Measurements from ENCODE around the gene WDR37.

WDR37 gene

GRCh38 chr10:1163204-1163660, 107.0 kb downstream of the WDR37 start:
- no peak overlapping the region for H3K4me3 ChIP-seq (ENCODE audit: low read depth in 1 of 2, low read length in 2 of 2)
- no peak overlapping the region for H3K27ac ChIP-seq (ENCODE audit: low read length)
- H3K27me3 ChIP-seq (ENCODE audit: low read depth, low read length): no peaks in the 10 kb centered on the region
- H3K9me3 ChIP-seq (ENCODE audit: control insufficient read depth in 1 of 2, low read length in 2 of 2): no peaks in the 10 kb centered on the region
- no peaks in the 10 kb centered on the region for H3K4me1 ChIP-seq (ENCODE audit: control insufficient read depth in 1 of 2, insufficient read depth in 2 of 2, low read length in 2 of 2)
- no peaks in the 10 kb centered on the region for H3K36me3 ChIP-seq (ENCODE audit: control insufficient read depth in 1 of 2, insufficient read depth in 2 of 2, low read length in 2 of 2)

GRCh38 chr10:1163831-1164230, 107.6 kb downstream of the WDR37 start:
- no peaks in the 10 kb centered on the region for H3K27me3 ChIP-seq (ENCODE audit: low read depth, low read length)
- no peaks in the 10 kb centered on the region for H3K36me3 ChIP-seq (ENCODE audit: control insufficient read depth in 1 of 2, insufficient read depth in 2 of 2, low read length in 2 of 2)
- H3K4me1 ChIP-seq (ENCODE audit: control insufficient read depth in 1 of 2, insufficient read depth in 2 of 2, low read length in 2 of 2): no peaks in the 10 kb centered on the region
- H3K27ac ChIP-seq (ENCODE audit: low read length): no peak overlapping the region
- no peaks in the 10 kb centered on the region for H3K9me3 ChIP-seq (ENCODE audit: control insufficient read depth in 1 of 2, low read length in 2 of 2)
- H3K4me3 ChIP-seq (ENCODE audit: low read depth in 1 of 2, low read length in 2 of 2): no peak overlapping the region

- H3K36me3 ChIP-seq (ENCODE audit: control insufficient read depth in 1 of 2, insufficient read depth in 2 of 2, low read length in 2 of 2): no peaks in the 10 kb centered on the region
- H3K4me3 ChIP-seq (ENCODE audit: low read depth in 1 of 2, low read length in 2 of 2): no peak overlapping the region
- H3K27ac ChIP-seq (ENCODE audit: low read length): no peak overlapping the region
- H3K4me1 ChIP-seq (ENCODE audit: control insufficient read depth in 1 of 2, insufficient read depth in 2 of 2, low read length in 2 of 2): no peaks in the 10 kb centered on the region
- H3K27me3 ChIP-seq (ENCODE audit: low read depth, low read length): no peaks in the 10 kb centered on the region
- H3K9me3 ChIP-seq (ENCODE audit: control insufficient read depth in 1 of 2, low read length in 2 of 2): no peaks in the 10 kb centered on the region
These were observed 110.1 kb downstream of the WDR37 start for GRCh38 chr10:1166101-1166827.

- no peaks in the 10 kb centered on the region for H3K4me1 ChIP-seq (ENCODE audit: control insufficient read depth in 1 of 2, insufficient read depth in 2 of 2, low read length in 2 of 2)
- H3K27ac ChIP-seq (ENCODE audit: low read length): no peak overlapping the region
- no peaks in the 10 kb centered on the region for H3K9me3 ChIP-seq (ENCODE audit: control insufficient read depth in 1 of 2, low read length in 2 of 2)
- H3K4me3 ChIP-seq (ENCODE audit: low read depth in 1 of 2, low read length in 2 of 2): no peak overlapping the region
- no peaks in the 10 kb centered on the region for H3K27me3 ChIP-seq (ENCODE audit: low read depth, low read length)
- no peaks in the 10 kb centered on the region for H3K36me3 ChIP-seq (ENCODE audit: control insufficient read depth in 1 of 2, insufficient read depth in 2 of 2, low read length in 2 of 2)
These were observed 110.7 kb downstream of the WDR37 start for GRCh38 chr10:1166828-1167275.

GRCh38 chr10:1168763-1169162, 112.6 kb downstream of the WDR37 start:
- Histone ChIP-seq H3K9me3 (ENCODE audit: control insufficient read depth in 1 of 2, low read length in 2 of 2) (no peaks in the 10 kb centered on the region), H3K27me3 (ENCODE audit: low read depth, low read length) (no peaks in the 10 kb centered on the region), H3K4me1 (ENCODE audit: control insufficient read depth in 1 of 2, insufficient read depth in 2 of 2, low read length in 2 of 2) (no peaks in the 10 kb centered on the region), H3K36me3 (ENCODE audit: control insufficient read depth in 1 of 2, insufficient read depth in 2 of 2, low read length in 2 of 2) (no peaks in the 10 kb centered on the region), H3K27ac (ENCODE audit: low read length) (no peak overlapping the region), H3K4me3 (ENCODE audit: low read depth in 1 of 2, low read length in 2 of 2) (no peak overlapping the region)

- H3K9me3 ChIP-seq (ENCODE audit: control insufficient read depth in 1 of 2, low read length in 2 of 2): no peaks in the 10 kb centered on the region
- H3K27me3 ChIP-seq (ENCODE audit: low read depth, low read length): no peaks in the 10 kb centered on the region
- H3K27ac ChIP-seq (ENCODE audit: low read length): no peak overlapping the region
- no peaks in the 10 kb centered on the region for H3K36me3 ChIP-seq (ENCODE audit: control insufficient read depth in 1 of 2, insufficient read depth in 2 of 2, low read length in 2 of 2)
- H3K4me1 ChIP-seq (ENCODE audit: control insufficient read depth in 1 of 2, insufficient read depth in 2 of 2, low read length in 2 of 2): no peaks in the 10 kb centered on the region
- H3K4me3 ChIP-seq (ENCODE audit: low read depth in 1 of 2, low read length in 2 of 2): no peak overlapping the region
These were observed 113.2 kb downstream of the WDR37 start for GRCh38 chr10:1169186-1169885.

GRCh38 chr10:1169981-1170866, 114.0 kb downstream of the WDR37 start:
- Histone ChIP-seq H3K9me3 (ENCODE audit: control insufficient read depth in 1 of 2, low read length in 2 of 2) (no peaks in the 10 kb centered on the region), H3K4me3 (ENCODE audit: low read depth in 1 of 2, low read length in 2 of 2) (no peak overlapping the region), H3K36me3 (ENCODE audit: control insufficient read depth in 1 of 2, insufficient read depth in 2 of 2, low read length in 2 of 2) (no peaks in the 10 kb centered on the region), H3K27ac (ENCODE audit: low read length) (no peak overlapping the region), H3K27me3 (ENCODE audit: low read depth, low read length) (no peaks in the 10 kb centered on the region), H3K4me1 (ENCODE audit: control insufficient read depth in 1 of 2, insufficient read depth in 2 of 2, low read length in 2 of 2) (no peaks in the 10 kb centered on the region)

GRCh38 chr10:1170867-1171180, 114.6 kb downstream of the WDR37 start:
- Histone ChIP-seq H3K36me3 (ENCODE audit: control insufficient read depth in 1 of 2, insufficient read depth in 2 of 2, low read length in 2 of 2) (no peaks in the 10 kb centered on the region), H3K27me3 (ENCODE audit: low read depth, low read length) (no peaks in the 10 kb centered on the region), H3K4me3 (ENCODE audit: low read depth in 1 of 2, low read length in 2 of 2) (no peak overlapping the region), H3K9me3 (ENCODE audit: control insufficient read depth in 1 of 2, low read length in 2 of 2) (no peaks in the 10 kb centered on the region), H3K27ac (ENCODE audit: low read length) (no peak overlapping the region), H3K4me1 (ENCODE audit: control insufficient read depth in 1 of 2, insufficient read depth in 2 of 2, low read length in 2 of 2) (no peaks in the 10 kb centered on the region)

GRCh38 chr10:1171182-1171581, 115.0 kb downstream of the WDR37 start:
- Histone ChIP-seq H3K4me3 (ENCODE audit: low read depth in 1 of 2, low read length in 2 of 2) (no peak overlapping the region), H3K27ac (ENCODE audit: low read length) (no peak overlapping the region), H3K9me3 (ENCODE audit: control insufficient read depth in 1 of 2, low read length in 2 of 2) (no peaks in the 10 kb centered on the region), H3K27me3 (ENCODE audit: low read depth, low read length) (no peaks in the 10 kb centered on the region), H3K36me3 (ENCODE audit: control insufficient read depth in 1 of 2, insufficient read depth in 2 of 2, low read length in 2 of 2) (no peaks in the 10 kb centered on the region), H3K4me1 (ENCODE audit: control insufficient read depth in 1 of 2, insufficient read depth in 2 of 2, low read length in 2 of 2) (no peaks in the 10 kb centered on the region)

- Histone ChIP-seq H3K9me3 (ENCODE audit: control insufficient read depth in 1 of 2, low read length in 2 of 2) (no peaks in the 10 kb centered on the region), H3K4me1 (ENCODE audit: control insufficient read depth in 1 of 2, insufficient read depth in 2 of 2, low read length in 2 of 2) (no peaks in the 10 kb centered on the region), H3K36me3 (ENCODE audit: control insufficient read depth in 1 of 2, insufficient read depth in 2 of 2, low read length in 2 of 2) (no peaks in the 10 kb centered on the region), H3K27me3 (ENCODE audit: low read depth, low read length) (no peaks in the 10 kb centered on the region), H3K4me3 (ENCODE audit: low read depth in 1 of 2, low read length in 2 of 2) (no peak overlapping the region), H3K27ac (ENCODE audit: low read length) (no peak overlapping the region)
These were observed 115.4 kb downstream of the WDR37 start for GRCh38 chr10:1171586-1171985.

GRCh38 chr10:1172256-1172984, 116.2 kb downstream of the WDR37 start:
- Histone ChIP-seq H3K9me3 (ENCODE audit: control insufficient read depth in 1 of 2, low read length in 2 of 2) (no peaks in the 10 kb centered on the region), H3K27me3 (ENCODE audit: low read depth, low read length) (no peaks in the 10 kb centered on the region), H3K36me3 (ENCODE audit: control insufficient read depth in 1 of 2, insufficient read depth in 2 of 2, low read length in 2 of 2) (no peaks in the 10 kb centered on the region), H3K27ac (ENCODE audit: low read length) (no peak overlapping the region), H3K4me1 (ENCODE audit: control insufficient read depth in 1 of 2, insufficient read depth in 2 of 2, low read length in 2 of 2) (no peaks in the 10 kb centered on the region), H3K4me3 (ENCODE audit: low read depth in 1 of 2, low read length in 2 of 2) (no peak overlapping the region)

Data from muscle layer of duodenum (tissue), 2 donors.